ENCODE data around the gene SLCO3A1.
"Not testable (repeated sequence)": the region's sequence is repeated elsewhere in the genome, so short reads cannot be mapped to it uniquely, and the experiment has no call there.

The SLCO3A1 gene

DNA sequence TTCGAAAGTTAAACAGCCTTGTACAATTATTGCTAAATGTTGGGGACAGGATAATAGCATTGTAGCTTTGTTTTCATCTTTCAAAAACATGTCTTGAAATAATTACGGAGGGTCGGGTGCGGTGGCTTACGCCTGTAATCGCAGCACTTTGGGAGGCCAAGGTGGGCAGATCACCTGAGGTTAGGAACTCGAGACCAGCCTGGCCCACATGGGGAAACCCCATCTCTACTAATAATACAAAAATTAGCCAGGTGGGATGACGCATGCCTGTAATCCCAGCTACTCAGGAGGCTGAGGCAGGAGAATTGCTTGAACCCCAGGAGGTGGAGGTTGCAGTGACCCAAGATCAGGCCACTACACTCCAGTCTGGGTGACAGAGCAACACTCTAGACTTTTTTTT, 216.7 kb downstream of the SLCO3A1 start:
- DNase-seq (ENCODE audit: low read depth), result not testable (repeated sequence)

DNA sequence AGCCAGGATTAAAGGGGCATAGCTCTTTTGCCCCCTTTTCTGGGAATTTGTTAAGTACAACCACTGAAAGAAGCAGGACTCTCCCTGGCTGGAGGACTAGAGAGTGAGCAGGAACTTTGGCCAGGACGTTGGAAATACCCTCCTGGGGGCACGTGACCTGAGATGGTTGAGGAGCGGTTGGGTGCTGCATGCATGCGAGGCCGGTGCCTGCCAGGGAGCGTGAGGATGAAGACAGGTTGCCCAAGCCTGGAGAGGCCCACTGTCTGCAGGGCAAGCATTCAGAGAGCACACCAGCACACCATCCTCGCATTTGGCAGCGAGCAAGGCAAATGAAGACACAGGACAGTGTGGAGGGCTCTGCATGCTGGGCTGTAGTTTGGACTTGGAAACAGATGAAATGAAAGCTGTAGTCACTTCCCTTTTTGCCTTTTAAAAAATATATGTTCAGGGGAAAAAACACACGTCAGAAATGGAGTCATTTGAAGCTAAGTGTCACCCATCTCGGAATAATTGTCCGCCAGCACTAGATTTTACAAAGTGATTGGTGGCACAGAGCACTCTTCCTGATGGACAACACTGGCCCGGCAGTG, 217.6 kb downstream of the SLCO3A1 start:
- no peak for DNase-seq (ENCODE audit: low read depth)

DNA sequence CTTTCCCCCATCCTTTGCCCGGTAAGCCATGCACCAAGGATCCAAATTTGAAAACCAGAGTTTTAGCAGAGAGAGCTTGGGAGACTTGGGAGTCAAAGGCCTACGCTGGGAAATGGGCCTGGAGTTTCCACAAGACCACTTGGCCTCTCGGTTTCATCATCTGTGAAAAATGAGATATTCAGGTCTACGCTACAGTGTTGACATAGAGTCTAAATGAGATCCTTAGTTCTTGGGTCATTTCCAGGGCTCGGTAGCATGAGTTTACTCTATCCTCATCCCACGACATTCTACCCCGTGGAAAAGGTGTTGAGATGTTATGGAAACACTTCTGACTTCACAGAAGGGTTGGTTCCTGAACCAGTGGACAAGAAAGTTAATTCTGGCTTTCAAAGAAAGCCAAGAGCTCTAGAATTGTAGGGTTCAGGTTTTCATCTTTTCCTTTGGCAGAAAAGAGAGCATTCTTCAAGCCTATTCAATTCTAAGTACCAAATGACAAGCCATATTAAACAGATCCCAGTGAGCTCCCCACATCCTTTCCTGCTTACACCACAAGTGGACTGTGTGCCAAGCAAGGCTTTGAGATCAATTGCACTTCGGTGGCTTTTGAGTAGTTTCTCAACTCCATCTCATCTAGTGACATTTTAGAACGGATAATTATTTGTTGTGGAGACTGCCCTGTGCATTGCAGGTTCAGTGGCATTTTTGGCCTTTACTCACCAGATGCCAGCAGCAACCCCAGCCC, 219.7 kb downstream of the SLCO3A1 start:
- DNase-seq (ENCODE audit: low read depth), result no peak

DNA sequence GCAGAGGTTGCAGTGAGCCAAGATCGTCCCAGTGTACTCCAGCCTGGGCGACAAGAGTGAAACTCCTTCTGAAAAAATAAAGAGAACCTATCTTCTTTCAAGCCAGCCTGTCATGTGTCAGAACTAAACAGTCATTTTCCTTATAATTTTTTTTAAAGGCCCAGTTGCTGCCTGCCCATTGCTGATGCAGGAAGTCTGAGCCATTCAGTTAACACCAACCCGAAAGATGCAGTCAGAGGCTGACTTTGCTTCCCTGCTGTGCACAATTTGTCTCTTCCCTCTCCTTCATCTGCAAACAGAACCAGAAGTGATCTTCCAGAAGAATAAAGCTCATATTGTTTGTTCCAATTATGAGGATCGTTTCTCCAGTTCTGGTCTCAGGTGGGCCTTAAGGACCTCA, 220.6 kb downstream of the SLCO3A1 start:
- no peak for DNase-seq (ENCODE audit: low read depth)

DNA sequence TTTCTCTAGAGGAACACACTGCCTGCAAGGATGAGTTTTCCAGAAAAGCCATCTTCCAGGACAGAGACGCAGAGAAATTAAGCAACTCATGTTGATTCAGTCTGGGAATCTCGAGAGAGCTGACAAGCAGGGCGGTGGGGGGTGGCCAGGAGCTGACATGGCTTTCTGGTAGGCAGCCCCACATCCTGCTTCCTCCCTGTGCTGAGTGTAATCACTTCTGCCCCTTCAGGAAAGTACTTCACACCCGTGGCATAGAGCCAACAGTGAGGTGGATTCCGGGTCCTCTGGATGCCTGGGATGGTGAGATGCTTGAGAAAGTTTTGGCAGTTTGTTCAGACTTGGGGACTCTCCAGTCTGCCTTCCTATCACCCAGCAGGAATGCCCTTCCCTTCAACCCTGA, 221.1 kb downstream of the SLCO3A1 start:
- DNase-seq (ENCODE audit: low read depth), result no peak

DNA sequence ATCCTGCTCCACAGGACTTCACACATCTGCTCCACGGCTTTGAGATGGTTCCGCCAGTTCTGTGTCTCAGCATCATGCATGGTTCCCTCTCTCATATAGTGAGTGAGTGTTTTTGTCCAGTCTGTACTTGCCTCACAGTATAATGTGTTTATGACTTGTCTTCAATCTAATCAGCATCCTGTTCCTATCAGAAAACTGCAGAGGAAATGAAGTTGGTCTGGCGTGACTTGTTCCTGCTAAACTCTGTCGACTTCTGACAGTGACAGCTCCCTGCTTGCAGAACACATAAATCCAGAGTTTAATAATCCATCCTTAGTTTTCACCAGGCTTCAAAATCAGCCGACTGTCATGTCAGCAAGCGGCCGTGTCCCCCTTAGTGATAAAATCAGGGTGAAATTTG, 222.3 kb downstream of the SLCO3A1 start:
- DNase-seq (ENCODE audit: low read depth), result no peak

DNA sequence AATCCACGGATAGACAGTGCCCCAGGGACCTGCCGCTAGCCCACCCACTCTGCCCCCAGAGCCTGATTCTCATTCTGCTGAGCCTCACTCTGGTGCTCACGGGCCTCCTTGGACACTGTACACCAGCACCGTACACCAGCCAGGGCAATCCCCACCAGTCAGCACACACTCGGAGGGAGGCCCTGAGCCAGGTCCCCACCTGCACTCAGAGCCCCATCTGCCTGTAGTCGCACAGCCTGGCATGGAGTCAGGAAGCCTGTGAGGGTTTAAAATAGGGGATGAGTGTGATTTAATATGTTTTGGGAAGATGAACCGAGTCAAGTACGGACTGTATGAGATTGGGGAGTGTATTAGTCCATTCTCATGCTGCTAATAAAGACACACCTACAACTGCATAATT, 223.0 kb downstream of the SLCO3A1 start:
- no peak for DNase-seq (ENCODE audit: low read depth)

DNA sequence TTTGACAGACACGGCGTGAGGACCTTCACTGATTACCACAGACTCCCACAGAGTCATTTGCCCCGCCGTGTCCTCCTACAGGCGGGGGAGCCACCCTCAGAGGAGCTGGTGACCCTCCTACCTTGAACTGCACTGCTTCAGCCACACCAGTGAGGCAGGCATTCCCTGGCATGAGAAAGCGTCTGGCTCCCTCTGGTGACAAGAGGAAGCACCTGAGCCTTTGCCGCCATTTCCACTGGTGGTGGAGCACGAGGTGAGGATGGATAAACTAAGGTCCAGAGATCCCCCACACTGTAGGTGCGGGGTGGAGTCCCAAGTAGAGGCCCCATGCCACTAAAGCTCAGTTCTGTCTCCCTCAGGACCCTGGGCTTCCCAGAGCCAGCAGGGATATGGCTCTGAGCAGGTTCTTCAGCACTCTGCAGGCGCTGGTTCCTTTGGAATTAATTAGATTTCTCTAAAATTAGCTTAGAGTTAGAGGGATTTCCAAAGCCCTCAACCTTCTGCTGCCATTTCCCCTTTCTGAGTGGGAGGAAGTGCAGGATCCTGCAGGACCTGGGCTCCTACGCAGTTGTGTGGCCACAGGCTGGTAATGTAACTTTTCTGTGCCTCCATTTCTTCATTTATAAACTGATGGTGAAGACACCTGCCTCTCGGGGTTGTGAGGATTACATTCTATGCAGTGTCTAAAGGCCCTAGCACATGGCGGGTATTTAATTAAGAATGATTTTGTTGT, 224.0 kb downstream of the SLCO3A1 start:
- peak; percentile 25 for DNase-seq (ENCODE audit: low read depth)

DNA sequence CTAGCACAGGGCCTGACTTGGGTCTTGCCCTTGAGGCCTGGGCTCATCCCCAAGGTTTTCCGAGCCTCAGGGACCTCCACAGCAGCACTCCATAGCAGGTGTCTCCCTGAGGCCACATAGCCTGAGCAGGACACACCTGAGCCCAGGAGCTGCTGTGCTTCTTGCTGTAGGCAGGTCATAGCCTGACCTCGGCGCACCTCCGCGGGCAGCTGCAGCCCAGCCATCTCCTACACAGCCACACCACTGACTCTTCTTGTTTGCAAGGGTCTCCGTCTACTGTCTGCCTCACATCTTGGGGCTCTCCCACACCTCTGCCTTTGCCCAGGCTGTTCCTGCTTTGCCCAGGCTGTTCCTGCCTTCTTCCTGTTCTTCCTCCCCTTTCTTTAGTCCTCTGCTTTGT, 224.8 kb downstream of the SLCO3A1 start:
- no peak for DNase-seq (ENCODE audit: low read depth)

DNA sequence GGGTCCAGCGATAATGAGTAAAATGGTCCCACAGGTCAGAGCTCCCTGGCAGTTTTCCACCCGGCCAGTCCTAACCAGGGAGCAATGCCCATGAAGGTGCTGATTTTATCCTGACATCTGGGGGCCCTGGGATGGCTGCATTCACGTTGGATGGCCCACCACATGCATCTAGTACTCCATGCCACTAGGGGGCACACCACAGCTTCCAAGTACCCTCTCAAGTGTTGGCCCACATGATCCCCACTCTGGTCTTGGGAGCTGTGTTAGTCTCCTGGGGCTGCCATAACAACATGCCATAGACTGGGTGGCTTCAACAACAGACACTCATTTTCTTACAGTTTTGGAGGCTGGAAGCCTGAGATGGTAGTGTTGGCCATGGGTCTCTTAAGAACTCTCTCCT, 225.5 kb downstream of the SLCO3A1 start:
- peak; percentile 1 for DNase-seq (ENCODE audit: low read depth)

DNA sequence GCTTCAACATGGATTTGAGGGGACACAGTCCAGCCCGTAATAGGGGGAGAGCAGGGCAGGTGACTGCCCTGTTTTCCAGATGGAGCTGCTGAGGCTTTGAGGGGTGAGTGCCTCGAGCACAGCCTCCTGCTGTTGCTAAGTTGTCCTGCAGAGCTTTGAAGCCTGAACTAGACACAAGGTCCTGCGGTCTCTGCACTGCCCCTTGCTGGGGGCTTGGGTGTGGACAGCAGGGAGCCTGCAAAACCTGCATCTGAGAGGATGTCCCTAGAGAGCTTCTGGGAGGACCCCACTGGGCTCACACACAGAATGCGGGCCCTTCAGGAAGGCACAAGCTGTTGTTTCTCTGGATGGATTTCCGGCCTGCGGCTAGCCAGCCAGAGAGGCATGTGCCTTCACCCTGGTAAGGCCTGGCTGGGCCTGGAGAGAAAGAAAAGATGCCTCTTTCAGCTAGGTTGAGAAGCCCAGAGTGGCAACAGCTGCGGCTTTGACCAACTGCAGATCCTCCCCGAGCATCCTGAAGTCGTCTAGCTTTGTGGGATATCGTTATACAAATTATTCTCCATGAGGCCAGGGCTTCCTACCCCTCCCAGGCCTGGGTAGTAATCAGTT, 226.2 kb downstream of the SLCO3A1 start:
- DNase-seq (ENCODE audit: low read depth), result no peak

DNA sequence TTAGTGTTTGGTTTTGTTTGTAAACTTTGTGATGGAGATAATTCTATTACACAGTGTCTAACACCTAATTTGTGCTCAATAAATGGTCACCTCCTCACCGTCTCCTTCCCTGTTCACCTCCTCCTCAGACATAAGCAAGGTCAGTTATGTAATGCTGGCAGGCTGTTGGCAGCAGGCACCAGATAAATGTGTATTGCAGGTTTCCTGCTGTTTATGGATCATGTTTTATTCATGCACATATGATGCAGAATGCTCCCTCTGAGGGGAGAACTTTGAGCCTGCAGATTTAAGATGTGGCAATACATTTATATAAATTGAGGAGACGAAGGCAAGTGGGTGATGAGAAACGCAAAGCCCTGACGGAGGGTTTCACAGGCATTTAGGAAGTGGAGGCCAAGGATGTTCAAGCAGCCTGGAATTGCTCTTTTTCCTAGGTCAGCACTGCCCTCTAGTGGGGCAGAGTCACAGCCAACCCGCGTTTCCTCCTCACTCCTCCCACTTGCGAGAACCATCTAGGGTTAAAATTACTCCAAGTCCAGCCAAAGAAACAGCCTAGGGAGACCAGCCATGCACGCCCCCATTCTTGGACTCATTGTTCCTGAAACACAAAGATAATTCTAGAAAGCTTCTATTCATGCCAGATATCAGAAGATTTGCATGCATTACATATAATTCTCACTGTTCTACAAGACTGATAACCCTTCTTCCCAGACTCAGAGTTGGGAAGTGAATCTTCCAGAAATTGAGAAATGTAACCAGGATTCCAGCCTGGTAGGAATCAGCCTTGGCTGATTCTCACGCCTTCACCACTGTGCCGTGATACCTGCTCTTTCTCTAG, 228.7 kb downstream of the SLCO3A1 start:
- DNase-seq (ENCODE audit: low read depth), result peak; percentile 42

DNA sequence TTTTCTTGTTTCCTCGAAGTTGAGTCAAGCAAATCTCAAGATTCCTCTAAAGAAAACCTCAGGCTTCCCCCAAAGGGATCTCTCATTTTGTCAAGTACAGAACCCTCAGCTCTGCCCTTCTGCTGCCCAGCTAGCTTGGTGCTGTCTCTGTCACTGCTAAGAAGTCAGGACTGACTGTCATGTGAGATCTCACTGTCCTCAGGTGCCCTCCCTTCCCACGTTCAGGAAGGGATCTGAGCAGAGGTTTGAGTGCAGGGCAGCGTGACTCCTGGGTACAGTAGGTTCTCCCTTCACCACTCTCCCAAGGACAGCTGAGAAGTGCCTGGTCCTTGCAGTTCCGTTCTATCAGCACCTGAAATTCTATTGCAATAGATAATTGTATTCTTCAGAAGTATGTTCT, 229.7 kb downstream of the SLCO3A1 start:
- DNase-seq (ENCODE audit: low read depth), result no peak

DNA sequence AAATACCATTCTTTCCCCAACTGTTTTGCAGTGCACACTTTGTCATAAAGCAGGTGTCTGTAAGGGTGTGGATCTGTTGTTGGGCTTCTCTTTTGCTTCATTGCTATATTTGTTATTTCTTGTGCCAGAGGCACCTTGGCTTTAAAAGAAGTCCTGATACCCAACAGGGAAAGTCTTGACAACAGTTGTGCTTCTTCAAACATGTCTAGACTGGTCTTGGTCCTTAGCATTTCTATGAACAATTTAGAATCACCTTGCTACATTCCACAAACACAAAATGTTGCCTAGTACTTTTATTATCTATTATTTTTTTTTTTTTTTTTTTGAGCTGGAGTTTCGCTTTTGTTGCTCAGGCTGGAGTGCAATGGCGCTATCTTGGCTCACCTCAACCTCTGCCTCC, 233.7 kb downstream of the SLCO3A1 start:
- no peak for DNase-seq (ENCODE audit: low read depth)

DNA sequence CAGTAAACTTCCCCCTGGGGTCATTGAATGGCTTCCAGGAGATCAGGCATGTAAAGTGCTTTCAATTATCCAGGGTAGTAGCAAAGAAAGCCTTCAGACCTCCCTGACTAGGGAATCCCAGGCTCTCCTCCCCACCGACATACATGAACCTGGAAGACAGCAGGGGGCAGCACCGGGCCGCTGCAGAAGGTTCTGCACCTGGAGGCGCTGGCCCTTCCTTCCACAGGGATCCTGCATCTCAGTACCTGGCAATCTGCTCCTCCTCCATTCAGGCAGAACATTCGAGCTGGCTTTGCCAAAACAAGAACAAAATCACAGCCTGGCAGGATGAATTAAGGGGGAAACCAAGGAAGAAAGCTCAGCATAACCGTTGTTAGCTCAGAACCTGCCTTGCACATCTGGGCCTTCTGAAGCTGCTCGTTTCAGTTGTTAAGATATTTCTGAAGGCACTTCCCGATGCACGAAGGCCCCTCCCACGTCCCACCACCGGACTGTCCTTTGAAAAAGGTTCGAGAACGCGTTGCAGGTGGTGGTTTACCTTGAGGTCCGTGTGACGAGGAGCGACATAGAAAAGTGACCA, 237.7 kb downstream of the SLCO3A1 start:
- DNase-seq (ENCODE audit: low read depth), result peak; percentile 3

DNA sequence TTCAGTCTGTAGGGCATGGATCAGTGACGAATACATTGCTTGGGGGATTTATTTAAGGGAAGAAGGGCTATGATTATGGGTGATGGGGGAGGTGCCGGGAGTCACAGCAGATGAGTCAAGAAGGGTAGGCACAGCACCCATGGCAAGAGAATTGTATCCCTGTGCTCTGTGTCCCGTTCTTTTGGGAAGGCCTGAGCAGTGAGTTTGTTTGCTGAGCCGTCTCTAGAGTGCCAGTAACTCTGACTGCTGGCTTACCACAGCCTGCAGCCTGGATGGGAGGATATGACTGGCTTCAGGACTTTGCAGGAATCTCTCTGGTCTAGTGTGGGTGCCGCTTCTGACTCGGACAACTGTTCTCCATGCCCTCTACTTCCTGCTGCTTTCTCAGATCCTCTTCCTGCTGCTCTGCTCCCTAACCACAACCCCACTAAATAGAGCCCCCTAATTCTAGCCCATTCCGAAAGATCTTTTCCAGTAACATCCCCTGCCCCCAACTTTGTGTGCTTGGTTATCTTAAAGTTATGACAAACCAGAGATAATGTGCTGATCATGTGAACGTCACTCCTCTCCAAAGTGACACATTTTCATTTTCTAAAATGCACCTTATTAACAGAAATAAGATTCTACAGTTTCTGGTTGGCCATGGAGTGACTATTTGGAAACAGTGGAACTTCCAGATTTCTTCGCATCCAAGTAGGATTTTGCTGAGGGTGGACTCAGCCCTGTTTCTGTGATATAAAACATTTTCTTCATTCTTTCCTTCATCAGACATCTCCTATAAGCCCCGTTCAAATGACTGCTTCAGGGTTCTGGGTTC, 239.0 kb downstream of the SLCO3A1 start:
- no peak for DNase-seq (ENCODE audit: low read depth)

DNA sequence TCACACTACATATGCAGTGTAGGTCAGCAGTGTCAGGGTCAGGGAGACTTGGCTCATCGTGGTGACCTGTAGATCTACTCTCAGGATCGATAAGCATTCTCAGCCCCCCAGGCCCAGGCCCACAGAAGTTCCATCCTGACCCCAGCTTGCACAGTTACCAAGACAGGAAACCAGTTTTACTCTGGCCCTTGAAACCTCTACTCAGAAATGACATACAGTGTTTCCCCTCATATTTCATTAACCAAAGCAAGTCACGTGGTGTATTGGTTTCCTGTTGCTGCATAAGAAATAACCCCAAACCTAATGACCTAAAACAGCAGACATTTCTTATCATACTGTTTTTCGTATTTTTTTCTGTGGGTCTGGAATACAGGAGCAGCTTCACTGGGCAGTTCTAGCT, 242.2 kb downstream of the SLCO3A1 start:
- DNase-seq (ENCODE audit: low read depth), result no peak

DNA sequence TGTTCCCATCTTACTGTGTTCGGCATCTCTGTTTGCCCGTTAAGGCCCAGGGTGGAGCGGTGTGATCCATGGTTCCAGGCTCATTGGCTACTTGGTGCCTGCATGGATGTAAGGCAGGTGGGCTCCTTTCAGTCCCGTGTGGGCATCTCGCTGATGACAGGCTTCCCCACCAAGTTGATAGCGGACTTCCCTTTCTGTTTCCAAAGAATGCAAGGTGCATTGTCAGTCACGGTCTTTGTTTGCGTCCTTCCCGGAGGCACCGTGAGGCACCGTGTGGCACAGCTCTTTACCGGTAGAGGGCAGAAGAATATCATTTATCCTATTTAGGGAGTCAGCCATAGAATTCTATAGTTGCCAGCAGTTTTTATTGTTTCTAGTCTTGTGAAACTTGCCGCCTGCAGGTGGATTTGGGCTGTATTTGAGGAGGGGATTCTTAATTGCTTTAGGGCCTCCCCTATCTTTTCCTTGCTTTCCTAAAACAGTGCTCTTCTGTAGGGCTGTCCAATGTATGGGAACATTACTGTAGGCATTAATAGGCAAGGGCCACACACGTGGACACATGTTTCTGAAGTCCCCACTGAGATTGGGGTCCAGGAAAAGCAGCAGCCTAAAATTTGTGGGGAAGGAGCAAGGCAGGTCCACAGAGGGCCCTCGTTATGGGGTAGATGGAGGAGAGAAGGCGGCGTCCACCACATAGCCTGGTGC, 244.1 kb downstream of the SLCO3A1 start:
- DNase-seq (ENCODE audit: low read depth), result peak; percentile 15

DNA sequence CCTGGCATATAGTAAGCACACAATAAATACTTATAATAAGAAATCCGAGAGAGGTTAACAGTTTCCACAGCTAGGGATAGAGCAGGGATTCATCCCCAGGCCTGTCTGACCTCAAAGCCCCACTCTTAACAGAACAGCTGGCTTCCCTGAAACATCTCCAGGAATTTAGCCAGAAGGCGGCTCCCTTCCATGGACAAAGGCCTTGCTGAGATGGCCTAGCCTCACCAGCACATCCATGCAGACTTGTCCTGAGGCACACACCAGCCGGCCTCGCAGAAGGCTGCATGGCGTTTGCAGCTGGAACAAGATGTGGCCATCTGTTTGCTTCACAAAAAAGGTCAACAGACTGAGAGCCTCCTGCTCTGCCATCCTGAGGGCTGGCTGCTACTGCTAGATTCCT, 245.4 kb downstream of the SLCO3A1 start:
- DNase-seq (ENCODE audit: low read depth), result no peak

DNA sequence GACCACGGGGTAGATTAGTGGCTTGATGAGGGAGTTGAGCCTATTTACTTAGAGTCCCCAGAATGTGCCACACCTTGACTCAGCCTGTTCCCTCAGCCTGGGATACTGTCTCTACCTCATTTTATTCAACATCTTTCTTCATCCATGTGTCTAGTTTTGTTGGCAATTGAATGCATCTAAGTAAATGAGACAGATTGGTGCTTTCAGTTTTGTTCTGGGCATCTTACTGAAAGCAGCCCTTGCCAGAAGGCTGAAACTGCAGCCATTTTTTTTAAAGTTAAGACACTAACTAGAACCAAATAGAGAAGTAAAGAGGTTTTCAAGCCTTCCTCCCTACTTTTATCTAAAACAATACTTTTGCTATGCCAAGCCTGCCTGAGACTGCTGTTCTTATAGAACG, 246.8 kb downstream of the SLCO3A1 start:
- no peak for DNase-seq (ENCODE audit: low read depth)
